HEK293T (cell line): Measurements from ENCODE around the gene CELA2B.

ENCODE experiments used
- CTCF ChIA-PET: fragments of 350-600 bp; formaldehyde crosslinking; extraction: SDS; loops from one replicate; lab custom pipeline; 2021; ENCODE audit warnings: antibody characterized with exemption, inconsistent platforms; lab: Yijun Ruan, JAX
- POLR2A ChIA-PET: fragments of 350-600 bp; formaldehyde crosslinking; extraction: SDS; loops from one replicate; lab custom pipeline; 2020; ENCODE audit warnings: antibody characterized with exemption, inconsistent platforms; lab: Yijun Ruan, JAX
- DNase-seq: peaks from one replicate; pipeline ENCODE4 v3.0.0; 2012; ENCODE audit warnings: mixed read lengths; ENCODE audit errors: extremely low spot score
- ARNT ChIP-seq: fragments of 450-650 bp; IDR thresholded peaks from 2 replicates; pipeline ENCODE4 v1.6.1; 2017; ENCODE audit warnings: mild to moderate bottlenecking
- BHLHE40 ChIP-seq: fragments of 450-650 bp; IDR thresholded peaks from 2 replicates; pipeline ENCODE4 v1.6.1; 2016; ENCODE audit warnings: mild to moderate bottlenecking, moderate library complexity, borderline replicate concordance
- CTBP1 ChIP-seq: fragments of 450-650 bp; IDR thresholded peaks from 2 replicates; pipeline ENCODE4 v1.6.1; 2016; ENCODE audit warnings: borderline replicate concordance
- FOXA1 ChIP-seq: fragments of 450-650 bp; IDR thresholded peaks from 2 replicates; pipeline ENCODE4 v1.6.1; 2016; ENCODE audit warnings: mild to moderate bottlenecking
- LEF1 ChIP-seq: fragments of 450-650 bp; IDR thresholded peaks from 2 replicates; pipeline ENCODE4 v1.6.1; 2017; ENCODE audit warnings: mild to moderate bottlenecking, borderline replicate concordance
- SP1 ChIP-seq: fragments of 450-650 bp; IDR thresholded peaks from 2 replicates; pipeline ENCODE4 v1.6.1; 2017
- ZNF384 ChIP-seq: fragments of 450-650 bp; IDR thresholded peaks from 2 replicates; pipeline ENCODE4 v1.6.1; 2016

The CELA2B gene

DNA sequence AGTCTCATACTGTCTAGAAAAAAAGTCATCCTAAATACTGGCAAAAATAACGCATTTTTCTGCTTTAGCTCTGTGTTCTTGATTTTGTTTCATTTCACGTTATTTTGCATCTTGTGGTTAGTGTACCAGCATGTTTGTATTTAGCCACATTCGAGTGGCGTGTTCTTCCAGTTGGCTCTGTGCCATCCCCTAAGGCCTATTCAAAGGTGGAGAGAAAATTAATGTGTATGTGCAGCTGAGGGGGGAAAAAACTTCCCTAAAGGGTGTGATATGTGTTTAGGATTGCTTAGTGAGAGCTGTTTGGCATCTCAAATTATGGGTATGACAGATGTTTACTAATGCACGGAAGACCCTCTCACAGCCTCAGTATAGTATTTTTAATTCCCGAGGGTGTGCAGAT lies 62.9 kb downstream of the CELA2B start:
- ChIA-PET POLR2A (interaction anchor here (0.6 kb wide), 1 partner anchor 13 kb away, joined by 3 read pairs; no protein-coding TSS in a partner anchor), CTCF (interaction anchor here (0.6 kb wide), 1 partner anchor 98 kb away, joined by 10 read pairs; no protein-coding TSS in a partner anchor)
- DNase-seq, result no peak
- TF ChIP-seq ARNT (no peak), SP1 (no peak), LEF1 (no peak), CTBP1 (no peak), FOXA1 (no peak), BHLHE40 (no peak)

DNA sequence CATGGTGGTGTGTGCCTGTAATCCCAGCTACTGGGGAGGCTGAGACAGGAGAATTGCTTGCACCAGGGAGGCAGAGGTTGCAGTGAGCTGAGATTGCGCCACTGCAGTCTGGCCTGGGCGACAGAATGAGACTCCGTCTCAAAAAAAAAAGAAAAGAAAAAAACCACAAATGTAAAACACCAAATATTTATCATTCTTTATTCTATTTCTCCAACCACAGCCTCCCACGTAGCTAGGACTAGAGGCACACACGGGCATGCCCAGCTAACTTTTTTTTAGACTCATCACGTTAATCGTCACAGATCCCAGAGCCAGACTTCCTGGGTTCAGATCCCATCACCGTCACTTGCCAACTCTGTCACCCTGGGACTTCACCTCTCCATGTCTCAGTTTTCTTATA lies 64.3 kb downstream of the CELA2B start:
- TF ChIP-seq SP1, result no peak
- TF ChIP-seq ZNF384, result no peak
- POLR2A ChIA-PET, result no interaction called here
- no peak for DNase-seq
- CTCF ChIA-PET, result no interaction called here
